ENCODE data around the gene MMP17.

The MMP17 gene

DNA sequence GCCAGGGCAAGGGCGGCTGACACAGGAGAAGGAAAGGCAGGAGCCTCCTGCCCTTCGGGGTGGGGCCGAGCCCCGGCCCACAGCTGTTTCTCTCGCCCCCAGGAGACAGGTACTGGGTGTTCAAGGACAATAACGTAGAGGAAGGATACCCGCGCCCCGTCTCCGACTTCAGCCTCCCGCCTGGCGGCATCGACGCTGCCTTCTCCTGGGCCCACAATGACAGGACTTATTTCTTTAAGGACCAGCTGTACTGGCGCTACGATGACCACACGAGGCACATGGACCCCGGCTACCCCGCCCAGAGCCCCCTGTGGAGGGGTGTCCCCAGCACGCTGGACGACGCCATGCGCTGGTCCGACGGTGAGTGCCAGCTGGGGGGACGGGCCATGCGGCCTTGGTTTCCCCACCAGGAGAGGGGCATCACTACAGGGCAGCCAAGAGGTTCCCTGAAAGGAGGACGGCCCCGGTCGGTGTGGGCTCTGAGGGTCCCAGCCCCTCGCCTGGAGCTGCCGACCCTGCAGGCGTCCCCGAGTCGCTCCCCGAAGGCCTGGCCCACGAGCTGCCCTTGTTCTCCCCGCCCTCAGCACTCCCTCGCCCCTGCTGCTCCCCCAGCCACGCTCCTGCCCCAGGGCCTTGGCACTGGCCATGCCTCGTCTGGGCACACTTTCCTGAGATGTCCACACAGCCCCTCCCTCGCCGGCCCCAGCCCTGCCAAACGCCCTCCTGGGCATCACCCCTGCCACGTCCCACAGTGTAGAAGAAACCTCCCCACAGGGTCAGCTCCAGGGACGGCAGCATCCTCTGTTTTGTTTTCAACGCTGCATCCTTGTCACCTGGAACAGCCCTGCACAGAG lies 21.7 kb downstream of the MMP17 start:
- Histone ChIP-seq H3K27me3 (replicated peaks; ENCODE audit: control insufficient read depth, insufficient read depth, low read length) (no peaks in the 10 kb centered on the region; the same call in 1 of the 2 replicates), H3K4me3 (replicated peaks; ENCODE audit: low read depth, low read length) (no peak overlapping the region), H3K36me3 (ENCODE audit: control insufficient read depth, insufficient read depth, low read length) (no peaks in the 10 kb centered on the region)
- TF ChIP-seq, protein P1, sequence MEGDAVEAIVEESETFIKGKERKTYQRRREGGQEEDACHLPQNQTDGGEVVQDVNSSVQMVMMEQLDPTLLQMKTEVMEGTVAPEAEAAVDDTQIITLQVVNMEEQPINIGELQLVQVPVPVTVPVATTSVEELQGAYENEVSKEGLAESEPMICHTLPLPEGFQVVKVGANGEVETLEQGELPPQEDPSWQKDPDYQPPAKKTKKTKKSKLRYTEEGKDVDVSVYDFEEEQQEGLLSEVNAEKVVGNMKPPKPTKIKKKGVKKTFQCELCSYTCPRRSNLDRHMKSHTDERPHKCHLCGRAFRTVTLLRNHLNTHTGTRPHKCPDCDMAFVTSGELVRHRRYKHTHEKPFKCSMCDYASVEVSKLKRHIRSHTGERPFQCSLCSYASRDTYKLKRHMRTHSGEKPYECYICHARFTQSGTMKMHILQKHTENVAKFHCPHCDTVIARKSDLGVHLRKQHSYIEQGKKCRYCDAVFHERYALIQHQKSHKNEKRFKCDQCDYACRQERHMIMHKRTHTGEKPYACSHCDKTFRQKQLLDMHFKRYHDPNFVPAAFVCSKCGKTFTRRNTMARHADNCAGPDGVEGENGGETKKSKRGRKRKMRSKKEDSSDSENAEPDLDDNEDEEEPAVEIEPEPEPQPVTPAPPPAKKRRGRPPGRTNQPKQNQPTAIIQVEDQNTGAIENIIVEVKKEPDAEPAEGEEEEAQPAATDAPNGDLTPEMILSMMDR (IDR thresholded peaks at IDR 0.05; ENCODE audit: insufficient read depth, low read length, poor library complexity, severe bottlenecking): no peak
- no peak for DNase-seq (ENCODE audit: extremely low read depth, insufficient read length)

- no peak overlapping the region for H3K4me3 ChIP-seq (replicated peaks; ENCODE audit: low read depth, low read length)
- DNase-seq (ENCODE audit: extremely low read depth, insufficient read length): peak; percentile 26
- no peaks in the 10 kb centered on the region; the same call in 1 of the 2 replicates for H3K27me3 ChIP-seq (replicated peaks; ENCODE audit: control insufficient read depth, insufficient read depth, low read length)
- TF ChIP-seq, protein P1 (IDR thresholded peaks at IDR 0.05; ENCODE audit: insufficient read depth, low read length, poor library complexity, severe bottlenecking): peak; percentile 50
- no peaks in the 10 kb centered on the region for H3K36me3 ChIP-seq (ENCODE audit: control insufficient read depth, insufficient read depth, low read length)
Observed at GRCh38 chr12:131850856-131851559, 22.8 kb downstream of the MMP17 start.

- Histone ChIP-seq H3K27me3 (replicated peaks; ENCODE audit: control insufficient read depth, insufficient read depth, low read length) (no peaks in the 10 kb centered on the region; the same call in 1 of the 2 replicates), H3K36me3 (ENCODE audit: control insufficient read depth, insufficient read depth, low read length) (no peaks in the 10 kb centered on the region), H3K4me3 (replicated peaks; ENCODE audit: low read depth, low read length) (no peak overlapping the region)
- DNase-seq (ENCODE audit: extremely low read depth, insufficient read length): no peak
- TF ChIP-seq, protein P1 (IDR thresholded peaks at IDR 0.05; ENCODE audit: insufficient read depth, low read length, poor library complexity, severe bottlenecking): no peak
Observed at GRCh38 chr12:131851741-131852550, 23.8 kb downstream of the MMP17 start.

DNA sequence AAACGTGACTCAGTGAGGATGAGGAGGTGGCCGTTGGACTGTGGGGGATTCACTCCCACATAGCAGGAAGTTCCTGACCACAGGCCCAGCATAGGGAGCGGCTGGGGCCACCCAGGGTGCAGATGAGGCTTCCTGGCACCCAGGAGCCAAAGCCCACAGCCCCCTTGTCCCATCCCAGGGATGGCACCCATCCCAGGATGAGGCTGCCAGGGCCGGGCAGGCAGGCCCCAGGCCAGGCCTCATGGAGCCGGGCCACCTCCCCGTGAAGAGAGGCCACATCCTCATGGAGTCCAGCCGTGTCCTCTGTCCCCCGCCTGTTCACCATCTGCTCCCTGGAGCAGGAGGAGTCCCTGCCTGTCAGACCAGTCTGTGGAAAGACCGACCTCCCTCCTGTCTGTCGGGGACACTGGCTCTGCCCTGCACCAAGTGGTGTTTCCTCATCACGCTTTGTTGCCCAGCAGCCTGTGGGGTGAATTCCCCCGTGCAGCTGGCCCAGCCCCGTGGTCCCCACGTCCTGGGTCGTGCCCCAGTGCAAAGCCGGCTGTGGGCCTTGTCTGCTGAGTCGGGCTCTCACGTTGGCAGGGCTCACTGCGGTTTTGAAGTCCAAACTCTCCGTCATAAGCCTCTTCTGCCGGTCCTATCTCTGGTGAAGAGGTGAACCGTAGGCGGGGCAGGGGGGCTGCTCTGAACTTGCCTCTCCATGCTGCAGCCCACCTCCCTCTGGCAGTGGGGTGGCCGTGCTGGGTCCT lies 24.5 kb downstream of the MMP17 start:
- H3K4me3 ChIP-seq (replicated peaks; ENCODE audit: low read depth, low read length): no peak overlapping the region
- DNase-seq (ENCODE audit: extremely low read depth, insufficient read length): no peak
- TF ChIP-seq, protein P1 (IDR thresholded peaks at IDR 0.05; ENCODE audit: insufficient read depth, low read length, poor library complexity, severe bottlenecking): no peak
- H3K27me3 ChIP-seq (replicated peaks; ENCODE audit: control insufficient read depth, insufficient read depth, low read length): no peaks in the 10 kb centered on the region; the same call in 1 of the 2 replicates
- no peaks in the 10 kb centered on the region for H3K36me3 ChIP-seq (ENCODE audit: control insufficient read depth, insufficient read depth, low read length)
